Activated CD4-positive, CD25-positive, alpha-beta regulatory T cell treated with anti-CD3 and anti-CD28 coated beads, Interleukin-2, amount 50 U/mL, for 24 hours (primary cell): ENCODE results near the gene INO80D.
A peak's percentile ranks its signal among the peaks of the same experiment; 100 is the strongest.
"Not testable (repeated sequence)": the region's sequence is repeated elsewhere in the genome, so short reads cannot be mapped to it uniquely, and the experiment has no call there.

ENCODE experiments used
- ATAC-seq, 2 donors: fragments of 150-1000 bp; cut with Tn5 transposase; one replicate each; pipeline ENCODE4 v1.10.0; 2021; ENCODE audit warnings: mild to moderate bottlenecking in 1 of 2, moderate library complexity in 1 of 2

INO80D gene

DNA sequence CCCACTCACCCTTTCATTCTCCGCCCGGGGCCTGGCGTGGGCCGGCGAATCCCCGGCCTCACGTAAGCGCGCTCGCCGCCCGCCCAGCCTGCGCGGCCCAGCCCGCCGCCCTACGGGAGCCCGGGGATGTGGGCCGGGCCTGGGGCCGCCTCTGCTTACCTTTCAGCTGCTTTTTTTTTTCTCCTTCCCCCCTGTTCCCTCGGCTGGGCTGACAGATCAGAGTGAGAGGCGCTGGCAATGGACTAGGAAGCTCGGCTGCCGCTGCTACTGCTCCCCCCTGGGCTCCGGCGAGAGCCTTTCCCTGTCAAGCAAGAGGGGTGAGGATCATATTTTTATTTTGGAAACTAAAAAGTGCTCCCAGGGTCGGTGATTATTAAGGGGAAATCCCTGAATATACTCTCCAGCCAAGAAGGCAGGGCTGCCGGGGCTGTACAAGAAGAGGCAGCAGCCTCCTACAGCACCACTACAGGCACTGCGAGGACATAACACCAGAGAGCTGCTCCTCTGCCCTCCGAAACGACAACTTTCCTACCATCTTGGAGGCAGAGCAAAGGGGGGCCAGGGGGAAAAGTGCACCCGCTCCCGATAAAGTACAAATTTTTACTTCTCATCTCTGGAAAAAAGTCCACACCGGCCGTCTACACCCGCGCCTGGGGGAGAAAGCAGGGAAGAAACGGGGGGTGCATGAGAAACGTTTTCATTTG lies at the start of gene INO80D:
INO80D (minus strand) TSS at position 433 of the 704 bp plus-strand sequence. CDS start 23,158 bp downstream, outside the sequence.
- ATAC-seq = peak; percentile 94 to 97

- no peak for ATAC-seq
Observed at GRCh38 chr2:206127656-206128055, 41.7 kb upstream of the INO80D start.

DNA sequence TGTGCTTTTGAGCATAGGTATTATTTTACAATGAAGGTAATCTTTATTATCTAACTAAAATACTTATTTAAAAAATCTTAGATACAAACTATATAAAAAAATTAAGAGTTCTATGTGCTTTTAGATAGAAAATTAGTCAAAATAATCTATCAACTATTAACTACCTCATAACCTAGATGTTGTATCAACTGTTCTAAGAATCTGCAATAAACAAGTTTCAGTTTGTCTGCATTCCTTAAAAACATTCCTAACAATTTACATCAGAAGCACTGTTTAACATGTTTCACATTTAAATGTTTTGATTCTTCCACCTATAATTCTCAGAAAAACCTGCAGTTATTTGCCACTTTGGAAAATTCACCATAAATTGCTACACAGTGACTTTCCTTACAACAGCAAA lies 39.9 kb upstream of the INO80D start:
- no peak for ATAC-seq

DNA sequence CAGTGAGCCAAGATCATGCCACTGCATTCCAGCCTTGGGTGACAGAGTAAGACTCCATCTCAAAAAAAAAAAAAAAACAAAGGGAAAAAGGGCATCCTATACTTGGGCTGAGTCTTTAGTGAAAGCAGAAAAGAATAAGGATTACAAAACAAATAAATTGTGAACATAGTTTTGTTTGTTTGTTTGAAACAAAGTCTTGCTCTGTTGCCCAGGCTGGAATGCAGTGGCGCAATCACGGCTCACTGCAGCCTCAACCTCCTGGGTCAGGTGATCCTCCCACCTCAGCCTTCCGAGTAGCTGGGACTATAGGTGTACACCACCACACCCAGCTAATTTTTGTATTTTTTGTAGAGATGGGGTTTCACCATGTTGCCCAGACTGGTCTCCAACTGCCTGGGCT lies 36.6 kb upstream of the INO80D start:
- not testable (repeated sequence) for ATAC-seq

- ATAC-seq = no peak
Observed at GRCh38 chr2:206116278-206116677, 30.3 kb upstream of the INO80D start.

GRCh38 chr2:206115026-206115578 lies 29.1 kb upstream of the INO80D start:
- ATAC-seq = no peak

DNA sequence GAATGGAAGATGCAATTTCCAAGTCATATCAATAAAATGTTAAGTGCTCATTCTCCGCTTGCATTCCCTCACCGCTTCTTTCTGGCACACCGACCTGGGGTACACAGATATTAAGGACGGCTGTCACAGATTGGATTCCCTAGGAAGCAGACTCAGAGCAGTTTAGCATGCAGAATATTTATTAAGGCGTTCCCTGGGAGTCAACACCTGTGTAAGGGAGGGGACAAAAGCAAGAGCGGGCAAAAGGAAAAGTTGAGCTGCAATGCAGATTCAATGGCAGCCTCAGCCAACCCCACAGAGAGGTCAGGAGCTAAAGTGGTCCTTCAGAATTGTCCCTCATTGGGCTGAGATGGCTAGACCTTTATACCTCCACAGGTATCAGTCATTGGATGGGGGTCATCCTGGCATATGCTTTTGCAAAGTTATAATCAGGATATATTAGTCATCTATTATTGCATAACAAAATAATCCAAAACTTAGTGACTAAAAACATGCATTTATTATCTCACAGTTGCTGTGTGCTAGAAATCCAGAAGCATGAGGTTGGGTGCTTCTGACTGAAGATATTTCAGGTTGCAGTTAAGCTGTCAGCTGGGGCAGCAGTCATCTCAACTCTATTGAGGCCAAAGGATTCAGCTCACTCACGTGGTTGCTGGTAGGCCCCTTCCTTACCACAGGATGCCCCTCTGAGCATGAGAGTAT lies 27.0 kb upstream of the INO80D start:
- no peak for ATAC-seq

DNA sequence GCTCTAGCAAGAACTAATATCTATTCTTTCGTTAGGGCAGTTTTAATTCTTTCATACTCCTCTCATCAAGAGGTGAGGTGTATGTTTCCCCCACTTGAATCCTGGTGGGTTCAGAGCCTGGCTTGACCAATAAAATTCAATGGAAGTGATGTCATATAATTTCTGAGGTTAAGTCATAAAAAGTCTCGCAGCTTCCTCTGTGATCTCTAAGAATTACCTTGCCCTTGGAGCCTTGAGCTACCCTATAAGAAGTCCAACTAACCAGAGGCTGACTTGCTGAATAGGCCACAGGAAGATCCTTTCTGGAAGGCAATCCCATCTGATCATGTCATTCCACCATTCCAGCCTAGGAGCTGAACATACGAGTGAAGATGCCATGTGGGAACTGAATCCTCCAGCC lies 26.1 kb upstream of the INO80D start:
- ATAC-seq = no peak

GRCh38 chr2:206108713-206109112 lies 22.7 kb upstream of the INO80D start:
- no peak for ATAC-seq

GRCh38 chr2:206105541-206105940 lies 19.6 kb upstream of the INO80D start:
- no peak for ATAC-seq

DNA sequence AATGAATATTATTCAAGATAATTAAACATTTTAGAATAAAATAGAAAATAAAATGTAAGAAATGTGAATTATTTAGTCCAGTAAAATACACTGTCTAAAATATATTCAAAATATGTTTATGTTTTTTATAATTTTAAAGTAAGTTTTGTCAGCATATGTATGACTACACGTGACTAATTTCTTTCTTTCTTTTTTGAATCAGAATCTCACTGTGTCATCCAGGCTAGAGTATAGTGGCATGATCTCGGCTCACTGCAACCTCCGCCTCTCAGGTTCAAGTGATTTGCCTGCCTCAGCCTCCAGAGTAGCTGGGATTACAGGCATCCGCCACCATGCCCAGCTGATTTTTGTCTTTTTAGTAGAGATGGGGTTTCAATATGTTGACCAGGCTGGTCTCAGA lies 19.1 kb upstream of the INO80D start:
- no peak for ATAC-seq

GRCh38 chr2:206098872-206099271 lies 12.9 kb upstream of the INO80D start:
- not testable (repeated sequence) for ATAC-seq

- no peak for ATAC-seq
Observed at GRCh38 chr2:206098471-206098870, 12.5 kb upstream of the INO80D start.

GRCh38 chr2:206096876-206097275 lies 10.9 kb upstream of the INO80D start:
- ATAC-seq = no peak

GRCh38 chr2:206095536-206096332 lies 9.8 kb upstream of the INO80D start:
- ATAC-seq = no peak

DNA sequence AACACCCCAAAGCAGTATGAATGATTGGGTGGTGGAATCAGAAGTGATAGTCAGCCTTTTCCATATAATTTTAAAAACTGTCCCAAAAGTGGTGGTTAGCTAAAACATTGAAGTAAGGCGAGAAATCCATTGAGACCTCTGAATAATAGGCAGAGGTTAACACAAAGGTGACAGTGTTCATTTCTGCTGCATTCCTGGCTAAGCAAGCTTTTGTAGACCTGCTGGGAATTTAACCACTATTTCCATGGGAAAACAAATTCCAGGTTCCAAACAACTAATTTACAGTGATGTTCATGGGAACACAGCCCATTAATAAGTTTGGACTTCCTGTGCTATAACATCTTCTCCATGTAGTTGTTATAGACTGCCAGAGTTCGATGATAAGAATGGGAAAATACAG lies 6.3 kb upstream of the INO80D start:
- ATAC-seq = no peak

- no peak for ATAC-seq
Observed at GRCh38 chr2:206088248-206088647, 2.3 kb upstream of the INO80D start.

- ATAC-seq = no peak
Observed at GRCh38 chr2:206086716-206087350, 859 bp upstream of the INO80D start.

DNA sequence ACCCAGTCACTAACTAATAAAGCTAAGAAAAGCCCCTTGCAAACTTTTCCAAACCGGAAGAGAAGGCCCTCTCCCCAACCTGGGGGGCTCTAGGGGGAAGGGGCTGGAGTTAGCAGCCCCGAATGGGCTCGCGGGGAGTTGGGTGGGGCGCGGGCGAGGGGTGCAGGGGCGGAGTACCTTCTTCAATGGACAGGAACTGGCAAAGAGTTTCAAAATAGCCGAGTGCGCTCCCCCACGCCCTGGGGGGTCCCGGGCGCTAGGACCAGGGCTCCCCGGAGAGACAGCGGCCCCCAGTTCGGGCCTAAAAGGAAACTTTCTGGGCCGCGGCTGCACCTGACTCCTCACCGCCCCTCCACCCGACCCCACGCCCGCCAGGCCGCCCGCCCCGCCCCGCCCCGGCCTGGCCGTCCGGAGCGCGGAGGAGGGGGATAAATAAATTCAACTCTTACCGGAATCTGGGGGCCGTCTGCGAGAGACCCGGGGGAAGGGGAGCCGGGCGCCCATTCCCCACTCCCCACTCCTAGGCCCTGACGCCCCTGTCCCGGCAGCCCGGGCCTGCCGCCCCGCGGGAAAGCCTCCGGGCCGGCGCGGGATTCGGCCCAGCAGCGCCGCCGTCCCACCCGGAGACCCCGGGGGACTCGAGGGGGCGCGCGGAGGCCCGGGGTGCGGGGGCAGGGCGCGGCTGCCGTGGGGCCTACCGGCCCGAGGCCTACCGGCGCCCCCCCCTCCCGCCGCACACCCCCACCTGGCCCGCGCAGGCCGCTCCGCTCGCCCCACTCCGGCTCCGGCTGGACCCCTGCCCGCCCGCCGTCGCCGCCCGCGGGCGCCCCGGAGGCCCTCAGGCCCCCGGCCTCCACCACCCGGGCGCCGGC lies 868 bp downstream of the INO80D start:
- peak; percentile 25 to 39 for ATAC-seq

- no peak for ATAC-seq
Observed at GRCh38 chr2:206084439-206084869, 1.5 kb downstream of the INO80D start.

GRCh38 chr2:206083602-206084438 lies 2.2 kb downstream of the INO80D start:
- ATAC-seq = no peak
